HUES64 (cell line): ENCODE results near the gene NETO2.

Experiments
- H3K27ac ChIP-seq: 2 replicates; pipeline ENCODE4 v1.7.0; 2013; ENCODE audit warnings: low read depth, low read length, inconsistent platforms
- H3K27me3 ChIP-seq: 2 replicates; pipeline ENCODE4 v1.6.1; 2013; ENCODE audit warnings: mild to moderate bottlenecking, low read length; ENCODE audit not compliant: insufficient read depth
- H3K36me3 ChIP-seq: 2 replicates; pipeline ENCODE4 v1.6.1; 2013; ENCODE audit warnings: mild to moderate bottlenecking, low read length; ENCODE audit not compliant: insufficient read depth
- H3K4me1 ChIP-seq: 2 replicates; pipeline ENCODE4 v1.6.1; 2013; ENCODE audit warnings: mild to moderate bottlenecking, low read length, moderate library complexity; ENCODE audit not compliant: insufficient read depth
- H3K4me3 ChIP-seq: 2 replicates; pipeline ENCODE4 v1.5.1; 2013; ENCODE audit warnings: mild to moderate bottlenecking, low read length, moderate library complexity
- H3K9ac ChIP-seq: 2 replicates; pipeline ENCODE4 v1.6.1; 2013; ENCODE audit warnings: mild to moderate bottlenecking, low read depth, low read length
- H3K9me3 ChIP-seq: 2 replicates; pipeline ENCODE4 v1.6.1; 2013; ENCODE audit warnings: low read depth, low read length; ENCODE audit not compliant: insufficient read depth
- WGBS: fragments of 150-250, 120-280 bp; methylation state at CpG from one replicate; pipeline ENCODE4 v1.1.7; 2013; ENCODE audit warnings: missing lambda C conversion rate; 5-methylcytosine and 5-hydroxymethylcytosine counted together

Gene NETO2

GRCh38 chr16:47043200-47043599, 100.5 kb downstream of the NETO2 start:
- Histone ChIP-seq H3K9me3 (no peaks in the 10 kb centered on the region), H3K4me3 (no peak overlapping the region), H3K36me3 (no peaks in the 10 kb centered on the region), H3K27me3 (peaks cover 2% of the 10 kb centered on the region), H3K27ac (no peak overlapping the region), H3K9ac (no peak overlapping the region), H3K4me1 (no peaks in the 10 kb centered on the region)
- WGBS = 94% methylated on average over 8 of the region's 8 CpGs

- H3K36me3 ChIP-seq = no peaks in the 10 kb centered on the region
- H3K9ac ChIP-seq = peak overlapping the region; percentile 67
- no peak overlapping the region for H3K27ac ChIP-seq
- H3K4me3 ChIP-seq = peak overlapping the region; percentile 76
- WGBS = 7% methylated on average over 67 of the region's 67 CpGs
- H3K9me3 ChIP-seq = no peaks in the 10 kb centered on the region
- H3K4me1 ChIP-seq = no peaks in the 10 kb centered on the region
- H3K27me3 ChIP-seq = peaks cover 18% of the 10 kb centered on the region
These were observed 105.8 kb downstream of the NETO2 start for GRCh38 chr16:47037746-47038458.

- Histone ChIP-seq H3K9me3 (no peaks in the 10 kb centered on the region), H3K27me3 (peaks cover 18% of the 10 kb centered on the region), H3K4me1 (no peaks in the 10 kb centered on the region), H3K27ac (no peak overlapping the region), H3K9ac (peak overlapping the region; percentile 67), H3K4me3 (peak overlapping the region; percentile 76), H3K36me3 (no peaks in the 10 kb centered on the region)
- WGBS = 8% methylated on average over 24 of the region's 24 CpGs
These were observed 106.4 kb downstream of the NETO2 start for GRCh38 chr16:47037396-47037745.

- Histone ChIP-seq H3K27ac (no peak overlapping the region), H3K9me3 (no peaks in the 10 kb centered on the region), H3K9ac (no peak overlapping the region), H3K36me3 (no peaks in the 10 kb centered on the region), H3K4me3 (no peak overlapping the region), H3K4me1 (no peaks in the 10 kb centered on the region), H3K27me3 (peaks cover 18% of the 10 kb centered on the region)
- 79% methylated on average over 5 of the region's 5 CpGs for WGBS
These were observed 107.5 kb downstream of the NETO2 start for GRCh38 chr16:47036201-47036600.

GRCh38 chr16:47035436-47035835, 108.3 kb downstream of the NETO2 start:
- H3K9ac ChIP-seq = no peak overlapping the region
- WGBS = 82% methylated on average over 6 of the region's 8 CpGs
- no peaks in the 10 kb centered on the region for H3K9me3 ChIP-seq
- peaks cover 18% of the 10 kb centered on the region for H3K27me3 ChIP-seq
- H3K4me3 ChIP-seq = no peak overlapping the region
- no peak overlapping the region for H3K27ac ChIP-seq
- H3K36me3 ChIP-seq = no peaks in the 10 kb centered on the region
- no peaks in the 10 kb centered on the region for H3K4me1 ChIP-seq

GRCh38 chr16:47034455-47034854, 109.3 kb downstream of the NETO2 start:
- no peak overlapping the region for H3K9ac ChIP-seq
- no peaks in the 10 kb centered on the region for H3K4me1 ChIP-seq
- no peaks in the 10 kb centered on the region for H3K9me3 ChIP-seq
- H3K36me3 ChIP-seq = no peaks in the 10 kb centered on the region
- no peak overlapping the region for H3K27ac ChIP-seq
- H3K4me3 ChIP-seq = no peak overlapping the region
- WGBS = 92% methylated on average over 1 of the region's 2 CpGs
- peaks cover 18% of the 10 kb centered on the region for H3K27me3 ChIP-seq

- Histone ChIP-seq H3K27ac (no peak overlapping the region), H3K4me3 (no peak overlapping the region), H3K27me3 (peaks cover 16% of the 10 kb centered on the region), H3K9ac (no peak overlapping the region), H3K36me3 (no peaks in the 10 kb centered on the region), H3K4me1 (no peaks in the 10 kb centered on the region), H3K9me3 (no peaks in the 10 kb centered on the region)
- 100% methylated on average over 1 of the region's 3 CpGs for WGBS
These were observed 110.6 kb downstream of the NETO2 start for GRCh38 chr16:47033176-47033575.

- H3K27ac ChIP-seq = no peak overlapping the region
- WGBS = 96% methylated on average over 3 of the region's 3 CpGs
- H3K9me3 ChIP-seq = no peaks in the 10 kb centered on the region
- H3K4me1 ChIP-seq = no peaks in the 10 kb centered on the region
- H3K27me3 ChIP-seq = no peaks in the 10 kb centered on the region
- H3K36me3 ChIP-seq = no peaks in the 10 kb centered on the region
- no peak overlapping the region for H3K9ac ChIP-seq
- H3K4me3 ChIP-seq = no peak overlapping the region
These were observed 114.0 kb downstream of the NETO2 start for GRCh38 chr16:47029724-47030123.

- 95% methylated on average over 6 of the region's 6 CpGs for WGBS
- Histone ChIP-seq H3K27me3 (no peaks in the 10 kb centered on the region), H3K4me1 (no peaks in the 10 kb centered on the region), H3K9me3 (no peaks in the 10 kb centered on the region), H3K27ac (no peak overlapping the region), H3K9ac (no peak overlapping the region), H3K4me3 (no peak overlapping the region), H3K36me3 (no peaks in the 10 kb centered on the region)
These were observed 114.9 kb downstream of the NETO2 start for GRCh38 chr16:47028767-47029377.
